CMK (cell line): ENCODE data around the gene MED9.

Experiments
- DNase-seq: peaks from one replicate; pipeline ENCODE4 v3.0.0-alpha.2; 2010; ENCODE audit warnings: low read depth

The MED9 gene

GRCh38 chr17:17505151-17505550 is 28.4 kb downstream of the MED9 start:
- no peak for DNase-seq

- DNase-seq, result no peak
These were observed 28.9 kb downstream of the MED9 start for GRCh38 chr17:17505610-17506171.

- DNase-seq, result no peak
These were observed 29.5 kb downstream of the MED9 start for GRCh38 chr17:17506181-17506741.

- DNase-seq, result no peak
These were observed 30.2 kb downstream of the MED9 start for GRCh38 chr17:17506893-17507464.

GRCh38 chr17:17507465-17508011 is 30.7 kb downstream of the MED9 start:
- no peak for DNase-seq

- no peak for DNase-seq
These were observed 31.3 kb downstream of the MED9 start for GRCh38 chr17:17508019-17508535.

GRCh38 chr17:17508646-17509591 is 32.1 kb downstream of the MED9 start:
- no peak for DNase-seq

GRCh38 chr17:17509601-17510425 is 33.0 kb downstream of the MED9 start:
- no peak for DNase-seq

- no peak for DNase-seq
These were observed 33.9 kb downstream of the MED9 start for GRCh38 chr17:17510456-17511292.

- no peak for DNase-seq
These were observed 34.5 kb downstream of the MED9 start for GRCh38 chr17:17511293-17511741.

- no peak for DNase-seq
These were observed 35.4 kb downstream of the MED9 start for GRCh38 chr17:17511881-17512858.

- DNase-seq, result no peak
These were observed 36.1 kb downstream of the MED9 start for GRCh38 chr17:17512866-17513265.

GRCh38 chr17:17513626-17514025 is 36.8 kb downstream of the MED9 start:
- DNase-seq, result no peak

GRCh38 chr17:17514361-17514992 is 37.7 kb downstream of the MED9 start:
- no peak for DNase-seq

- no peak for DNase-seq
These were observed 38.5 kb downstream of the MED9 start for GRCh38 chr17:17514993-17515933.

- DNase-seq, result no peak
These were observed 39.4 kb downstream of the MED9 start for GRCh38 chr17:17515934-17516930.
